Stimulated activated CD8-positive, alpha-beta memory T cell treated with anti-CD3 and anti-CD28 coated beads, Interleukin-15, amount 100 ng/mL, for 24 hours (primary cell): ENCODE results near the gene MAFF.
"Not testable (repeated sequence)": the region's sequence is repeated elsewhere in the genome, so short reads cannot be mapped to it uniquely, and the experiment has no call there.

Experiments used
- DNase-seq: peaks from one replicate; pipeline ENCODE4 v3.0.0-alpha.2; 2020; ENCODE audit warnings: low read depth

MAFF gene

GRCh38 chr22:38201711-38202436 lies at the start of gene MAFF:
Gene MAFF (plus strand): TSS chr22:38201994. CDS start chr22:38213854, 11,860 bp downstream.
- DNase-seq, result peak; percentile 84

- DNase-seq, result no peak
These were observed 47.8 kb upstream of the MAFF start for GRCh38 chr22:38153821-38154562.

- DNase-seq, result not testable (repeated sequence)
These were observed 47.3 kb upstream of the MAFF start for GRCh38 chr22:38154563-38154915.

GRCh38 chr22:38155703-38156102 lies 46.1 kb upstream of the MAFF start:
- DNase-seq, result no peak

GRCh38 chr22:38162881-38163843 lies 38.6 kb upstream of the MAFF start:
- no peak for DNase-seq

- DNase-seq, result no peak
These were observed 37.8 kb upstream of the MAFF start for GRCh38 chr22:38163844-38164550.

- DNase-seq, result no peak
These were observed 37.3 kb upstream of the MAFF start for GRCh38 chr22:38164551-38164918.

- DNase-seq, result no peak
These were observed 35.7 kb upstream of the MAFF start for GRCh38 chr22:38165922-38166593.

GRCh38 chr22:38167988-38168407 lies 33.8 kb upstream of the MAFF start:
- DNase-seq, result no peak

GRCh38 chr22:38169116-38169515 lies 32.7 kb upstream of the MAFF start:
- no peak for DNase-seq

- no peak for DNase-seq
These were observed 31.3 kb upstream of the MAFF start for GRCh38 chr22:38170469-38170868.

GRCh38 chr22:38171927-38172831 lies 29.6 kb upstream of the MAFF start:
- no peak for DNase-seq

- no peak for DNase-seq
These were observed 28.8 kb upstream of the MAFF start for GRCh38 chr22:38172832-38173640.

GRCh38 chr22:38173641-38173906 lies 28.2 kb upstream of the MAFF start:
- DNase-seq, result no peak

- no peak for DNase-seq
These were observed 27.2 kb upstream of the MAFF start for GRCh38 chr22:38174626-38175025.

- DNase-seq, result no peak
These were observed 26.3 kb upstream of the MAFF start for GRCh38 chr22:38175206-38176118.

GRCh38 chr22:38176170-38176741 lies 25.5 kb upstream of the MAFF start:
- no peak for DNase-seq

GRCh38 chr22:38177044-38177443 lies 24.8 kb upstream of the MAFF start:
- DNase-seq, result no peak
